ENCODE results near the gene CLCNKB. TPM values are rescaled to one million over a fixed set of nuclear protein-coding genes. Genes with fewer than 3 reads are reported as not detected.
"Not testable (repeated sequence)": the region's sequence is repeated elsewhere in the genome, so short reads cannot be mapped to it uniquely, and the experiment has no call there.

Gene CLCNKB
- total and polyA plus RNA-seq, 11 donors, result 0.50 to 2.7 (median 1.5) TPM

GRCh38 chr1:15997637-15998280 is 45.8 kb upstream of the CLCNKB start:
- Histone ChIP-seq H3K27me3 (no peaks in the 10 kb centered on the region), H3K4me3 (no peak overlapping the region), H3K36me3 (no peaks in the 10 kb centered on the region), H3K9me3 (no peaks in the 10 kb centered on the region), H3K27ac (no peak overlapping the region), H3K4me1 (no peaks in the 10 kb centered on the region)
- DNase-seq (no peak), ATAC-seq (no peak)
- no peak for TF ChIP-seq CTCF (IDR thresholded peaks at IDR 0.05)
- no peak for TF ChIP-seq POLR2A (IDR thresholded peaks at IDR 0.05)
- intact Hi-C loops (cut with DNase I), result loop anchor here in 1 of 10 donors (5.0 kb wide), 1 partner anchor 205 kb away; no protein-coding TSS in a partner anchor
- WGBS, 4 donors, result 81 to 85% (median 84%) methylated on average over 6 to 9 of the region's 9 CpGs

GRCh38 chr1:15998929-15999328 is 44.7 kb upstream of the CLCNKB start:
- TF ChIP-seq CTCF (IDR thresholded peaks at IDR 0.05) (no peak), POLR2A (IDR thresholded peaks at IDR 0.05) (no peak)
- no peak for ATAC-seq
- H3K4me1 ChIP-seq, result peaks cover 0 to under 1% (median 0%) of the 10 kb centered on the region in 12 donors
- no peak overlapping the region for H3K27ac ChIP-seq
- DNase-seq, result no peak
- WGBS, 4 donors, result 88 to 95% (median 94%) methylated on average over 11 of the region's 11 CpGs
- intact Hi-C loops (cut with DNase I), result loop anchor here in 1 of 10 donors (5.0 kb wide), 1 partner anchor 207 kb away; no protein-coding TSS in a partner anchor
- H3K4me3 ChIP-seq, result no peak overlapping the region
- no peaks in the 10 kb centered on the region for H3K36me3 ChIP-seq
- no peaks in the 10 kb centered on the region for H3K9me3 ChIP-seq
- H3K27me3 ChIP-seq, result no peaks in the 10 kb centered on the region

- 77 to 99% (median 90%) methylated on average over 10 of the region's 10 CpGs for WGBS, 4 donors
- H3K27ac ChIP-seq; H3K9me3 ChIP-seq; H3K27me3 ChIP-seq; ATAC-seq; DNase-seq; intact Hi-C loops (cut with DNase I); H3K4me1 ChIP-seq; H3K36me3 ChIP-seq; H3K4me3 ChIP-seq: not testable (repeated sequence)
Observed at GRCh38 chr1:16001274-16001673, 42.3 kb upstream of the CLCNKB start.

- DNase-seq, result no peak
- TF ChIP-seq POLR2A (IDR thresholded peaks at IDR 0.05), result no peak
- no peak for TF ChIP-seq CTCF (IDR thresholded peaks at IDR 0.05)
- H3K4me1 ChIP-seq, result peaks cover 0 to 5% (median 0%) of the 10 kb centered on the region in 12 donors
- H3K36me3 ChIP-seq, result no peaks in the 10 kb centered on the region
- H3K9me3 ChIP-seq, result no peaks in the 10 kb centered on the region
- no peak overlapping the region for H3K4me3 ChIP-seq
- H3K27me3 ChIP-seq, result no peaks in the 10 kb centered on the region
- ATAC-seq, result no peak
- no peak overlapping the region for H3K27ac ChIP-seq
- 83 to 90% (median 85%) methylated on average over 4 to 5 of the region's 5 CpGs for whole genome bisulfite sequencing, 4 donors
- intact Hi-C loops (cut with DNase I), result loop anchor here in 1 of 10 donors (5.0 kb wide), 1 partner anchor 52 kb away; no protein-coding TSS in a partner anchor
Observed at GRCh38 chr1:16005597-16005996, 38.0 kb upstream of the CLCNKB start.
